HEK293 (cell line): ENCODE measurements around the gene TSPAN9.

ENCODE experiments used
- CTCF ChIP-seq: fragments of 450-650 bp; formaldehyde crosslinking; IDR thresholded peaks from 2 replicates; pipeline ENCODE4 v1.5.1; 2016; ENCODE audit warnings: missing biosample characterization, missing genetic modification characterization
- KLF16 ChIP-seq: fragments of 450-650 bp; formaldehyde crosslinking; IDR thresholded peaks from 2 replicates; pipeline ENCODE4 v1.5.1; 2017; ENCODE audit warnings: missing biosample characterization, missing genetic modification characterization
- REPIN1 ChIP-seq: fragments of 450-650 bp; formaldehyde crosslinking; IDR thresholded peaks from 2 replicates; pipeline ENCODE4 v1.5.1; 2017; ENCODE audit warnings: missing biosample characterization, missing genetic modification characterization, low read depth
- ZNF174 ChIP-seq: fragments of 450-650 bp; formaldehyde crosslinking; IDR thresholded peaks from 2 replicates; pipeline ENCODE4 v1.5.0; 2017; ENCODE audit warnings: missing biosample characterization, mild to moderate bottlenecking, missing genetic modification characterization
- ZNF239 ChIP-seq: fragments of 450-650 bp; formaldehyde crosslinking; IDR thresholded peaks from 2 replicates; pipeline ENCODE4 v1.5.1; 2016; ENCODE audit warnings: missing biosample characterization, missing genetic modification characterization
- ZNF354C ChIP-seq: fragments of 450-650 bp; formaldehyde crosslinking; IDR thresholded peaks from 2 replicates; pipeline ENCODE4 v1.5.1; 2016; ENCODE audit warnings: missing biosample characterization, missing genetic modification characterization, low read depth, borderline replicate concordance
- ZNF560 ChIP-seq: fragments of 450-650 bp; formaldehyde crosslinking; IDR thresholded peaks from 2 replicates; pipeline ENCODE4 v1.5.1; 2017; ENCODE audit warnings: missing biosample characterization, missing genetic modification characterization, borderline replicate concordance
- TF ChIP-seq, protein P1 (sequence below): sonication (generic); formaldehyde crosslinking; IDR thresholded peaks from 2 replicates; pipeline ENCODE4 v1.8.1; 2022; ENCODE audit warnings: mild to moderate bottlenecking, moderate library complexity, missing genetic modification reagents

DNA sequence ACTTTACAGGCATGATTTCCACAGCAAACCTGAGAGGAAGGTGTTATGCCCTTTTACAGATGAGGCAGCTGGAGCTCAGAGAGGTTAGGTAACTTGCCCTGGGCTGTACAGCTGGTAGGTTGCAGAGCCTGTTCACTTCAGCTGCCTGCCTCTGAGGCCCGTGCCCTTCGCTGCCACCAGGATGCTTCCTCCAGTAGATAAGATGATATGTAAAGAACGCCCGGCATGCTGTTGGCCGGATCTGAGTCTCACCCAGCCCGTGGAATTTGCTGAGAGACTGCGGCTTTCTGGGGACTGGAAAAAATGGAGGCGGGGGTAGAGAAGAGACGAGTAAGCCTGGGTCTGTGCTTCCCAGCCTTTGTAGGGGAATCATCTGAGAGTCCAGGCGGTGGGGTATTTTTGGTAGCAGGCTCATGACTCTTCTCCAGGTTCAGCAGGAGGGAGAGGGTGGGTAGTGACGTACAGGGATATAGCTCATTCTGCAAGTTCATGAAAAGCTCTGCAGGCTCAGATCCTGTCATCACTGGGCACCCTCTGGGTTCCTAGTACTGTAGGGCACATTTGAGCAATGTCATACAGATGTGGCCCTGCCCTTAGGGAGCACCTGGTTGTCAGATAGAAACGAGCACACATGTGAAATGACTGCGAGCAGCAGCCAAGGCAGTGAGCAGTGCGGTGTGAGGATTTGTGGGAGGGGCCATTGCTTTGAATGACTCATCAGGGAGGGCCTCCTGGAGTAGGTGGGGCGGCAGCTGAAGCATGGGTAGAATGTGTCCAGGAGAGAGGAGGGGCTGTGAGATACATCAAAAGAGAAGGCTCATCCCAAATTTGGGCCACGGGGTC is 159.4 kb downstream of the TSPAN9 start:
- TF ChIP-seq ZNF560 (tag by site-specific recombination): no peak
- TF ChIP-seq ZNF354C (tag by site-specific recombination): no peak
- TF ChIP-seq ZNF174: no peak
- no peak for TF ChIP-seq ZNF239 (tag by site-specific recombination)
- peak; percentile 52; the same call in 1 of the 2 replicates for TF ChIP-seq KLF16
- TF ChIP-seq REPIN1 (tag by site-specific recombination): no peak
- no peak for TF ChIP-seq CTCF (tag by site-specific recombination)
- TF ChIP-seq, protein P1, sequence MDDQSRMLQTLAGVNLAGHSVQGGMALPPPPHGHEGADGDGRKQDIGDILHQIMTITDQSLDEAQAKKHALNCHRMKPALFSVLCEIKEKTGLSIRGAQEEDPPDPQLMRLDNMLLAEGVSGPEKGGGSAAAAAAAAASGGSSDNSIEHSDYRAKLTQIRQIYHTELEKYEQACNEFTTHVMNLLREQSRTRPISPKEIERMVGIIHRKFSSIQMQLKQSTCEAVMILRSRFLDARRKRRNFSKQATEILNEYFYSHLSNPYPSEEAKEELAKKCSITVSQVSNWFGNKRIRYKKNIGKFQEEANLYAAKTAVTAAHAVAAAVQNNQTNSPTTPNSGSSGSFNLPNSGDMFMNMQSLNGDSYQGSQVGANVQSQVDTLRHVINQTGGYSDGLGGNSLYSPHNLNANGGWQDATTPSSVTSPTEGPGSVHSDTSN (CRISPR knock-in tag): no peak
